Measurements from ENCODE around the gene REXO5.

Gene REXO5

GRCh38 chr16:20799599-20799998 is 6.7 kb upstream of the REXO5 start:
- peaks cover 43 to 62% of the 10 kb centered on the region in 2 experiments for H3K36me3 ChIP-seq (ENCODE audit: control insufficient read depth in 2 of 2, insufficient read depth in 1 of 2, low read length in 2 of 2)
- CTCF ChIA-PET = interaction anchor here (0.7 to 1.9 kb wide), 9 partner anchors 8 to 1603 kb away, joined by 3 to 6 read pairs (median 4); no protein-coding TSS in a partner anchor

GRCh38 chr16:20801278-20801677 is 5.0 kb upstream of the REXO5 start:
- POLR2A ChIA-PET = no interaction called here
- Histone ChIP-seq H3K4me3 (ENCODE audit: low read depth, low read length) (no peak overlapping the region), H3K36me3 (ENCODE audit: control insufficient read depth in 2 of 2, insufficient read depth in 1 of 2, low read length in 2 of 2) (peaks cover 43 to 53% of the 10 kb centered on the region in 2 experiments), H3K4me1 (ENCODE audit: control insufficient read depth, insufficient read depth, low read length) (no peaks in the 10 kb centered on the region), H3K9me3 (ENCODE audit: control insufficient read depth, insufficient read depth, low read depth, low read length) (no peaks in the 10 kb centered on the region), H3K27ac (ENCODE audit: extremely low read depth, low read depth, low read length) (no peak overlapping the region)
- CTCF ChIA-PET = interaction anchor here (0.6 to 1.9 kb wide), 3 partner anchors 25 to 464 kb away, joined by 3 to 6 read pairs (median 4); no protein-coding TSS in a partner anchor
- TF ChIP-seq ZNF214 (tag by site-specific recombination; IDR thresholded peaks at IDR 0.05; ENCODE audit: borderline replicate concordance) (no peak), ZEB2 (tag by site-specific recombination; IDR thresholded peaks at IDR 0.05) (no peak), ZNF211 (tag by site-specific recombination; IDR thresholded peaks at IDR 0.05; ENCODE audit: low read depth) (no peak)

More at GRCh38 chr16:20799599-20799998, 6.7 kb upstream of the REXO5 start:
- Histone ChIP-seq H3K4me3 (ENCODE audit: low read depth, low read length) (no peak overlapping the region), H3K9me3 (ENCODE audit: control insufficient read depth, insufficient read depth, low read depth, low read length) (no peaks in the 10 kb centered on the region), H3K4me1 (ENCODE audit: control insufficient read depth, insufficient read depth, low read length) (no peaks in the 10 kb centered on the region), H3K27ac (ENCODE audit: extremely low read depth, low read depth, low read length) (no peak overlapping the region)
- POLR2A ChIA-PET = no interaction called here
- TF ChIP-seq IKZF3 (tag by site-specific recombination; IDR thresholded peaks at IDR 0.05) = no peak
- peak; percentile 55 for TF ChIP-seq ZNF654 (tag by site-specific recombination; IDR thresholded peaks at IDR 0.05; ENCODE audit: low read depth)
- TF ChIP-seq KLF1 (tag by site-specific recombination; IDR thresholded peaks at IDR 0.05) = no peak
- TF ChIP-seq PRDM1 (tag by site-specific recombination; IDR thresholded peaks at IDR 0.05) = peak; percentile 82
- TF ChIP-seq KLF8 (tag by site-specific recombination; IDR thresholded peaks at IDR 0.05) = no peak

GRCh38 chr16:20803192-20803560 is 3.2 kb upstream of the REXO5 start:
- Histone ChIP-seq H3K4me3 (ENCODE audit: low read depth, low read length) (no peak overlapping the region), H3K36me3 (ENCODE audit: control insufficient read depth in 2 of 2, insufficient read depth in 1 of 2, low read length in 2 of 2) (peaks cover 33 to 38% of the 10 kb centered on the region in 2 experiments), H3K4me1 (ENCODE audit: control insufficient read depth, insufficient read depth, low read length) (no peaks in the 10 kb centered on the region), H3K9me3 (ENCODE audit: control insufficient read depth, insufficient read depth, low read depth, low read length) (no peaks in the 10 kb centered on the region), H3K27ac (ENCODE audit: extremely low read depth, low read depth, low read length) (no peak overlapping the region)
- CTCF ChIA-PET = interaction anchor here (0.7 kb wide), 1 partner anchor 108 kb away, joined by 3 read pairs; no protein-coding TSS in a partner anchor
- TF ChIP-seq ZNF19 (tag by site-specific recombination; IDR thresholded peaks at IDR 0.05; ENCODE audit: low read depth) (no peak), ZBTB20 (tag by site-specific recombination; IDR thresholded peaks at IDR 0.05) (no peak), ZNF48 (tag by site-specific recombination; IDR thresholded peaks at IDR 0.05) (no peak), ZFP41 (tag by site-specific recombination; IDR thresholded peaks at IDR 0.05; ENCODE audit: borderline replicate concordance) (no peak), ZNF292 (tag by site-specific recombination; IDR thresholded peaks at IDR 0.05; ENCODE audit: borderline replicate concordance, low read depth) (no peak), ZNF302 (tag by site-specific recombination; IDR thresholded peaks at IDR 0.05; ENCODE audit: low read depth) (no peak), ZNF791 (tag by site-specific recombination; IDR thresholded peaks at IDR 0.05) (no peak), PBX3 (CRISPR knock-in tag; IDR thresholded peaks at IDR 0.05) (no peak), ZEB2 (tag by site-specific recombination; IDR thresholded peaks at IDR 0.05) (no peak), ZBTB44 (tag by site-specific recombination; IDR thresholded peaks at IDR 0.05) (no peak), ZNF37A (tag by site-specific recombination; IDR thresholded peaks at IDR 0.05) (no peak), ATF2 (tag by site-specific recombination; IDR thresholded peaks at IDR 0.05; ENCODE audit: low read depth) (no peak)
- POLR2A ChIA-PET = no interaction called here
